Sigmoid colon (tissue), 7 donors: Measurements from ENCODE around the gene NHLRC4. TPM values are rescaled to one million over a fixed set of nuclear protein-coding genes. Genes with fewer than 3 reads are reported as not detected.

Experiments used
- DNase-seq: peaks from one replicate; pipeline ENCODE4 v3.0.0-alpha.2; 2019
- H3K27ac ChIP-seq, 4 donors: fragments of 200-600 bp; sonication (generic); one replicate each; pipeline ENCODE4 v1.5.1; 2016 to 2019; ENCODE audit warnings: mild to moderate bottlenecking in 1 of 4
- H3K27me3 ChIP-seq, 3 donors: fragments of 200-600 bp; sonication (generic); one replicate each; pipeline ENCODE4 v1.5.1; 2019; ENCODE audit warnings: mild to moderate bottlenecking in 1 of 3
- H3K36me3 ChIP-seq, 4 donors: fragments of 200-600 bp; sonication (generic); one replicate each; pipeline ENCODE4 v1.5.1; 2016 to 2019
- H3K4me1 ChIP-seq, 4 donors: fragments of 200-600 bp; sonication (generic); one replicate each; pipeline ENCODE4 v1.5.1; 2017 to 2019
- H3K4me3 ChIP-seq, 4 donors: fragments of 200-600 bp; sonication (generic); one replicate each; pipeline ENCODE4 v1.5.1; 2017 to 2019; ENCODE audit warnings: mild to moderate bottlenecking in 2 of 4, moderate library complexity in 1 of 4
- H3K9me3 ChIP-seq, 4 donors: fragments of 200-600 bp in 3 of 4; sonication (generic) in 3 of 4; one replicate each; pipeline versions ENCODE4 v1.5.1 to v1.6.1; 2013 to 2019
- CTCF ChIP-seq, 4 experiments: fragments of 450-650 bp in 3 of 4; fragments of 200-600 bp in 1 of 4; IDR thresholded peaks; one replicate each; pipeline ENCODE4 v1.5.1; 2016 to 2019; ENCODE audit warnings: antibody characterized with exemption in 4 of 4, mild to moderate bottlenecking in 3 of 4, moderate library complexity in 2 of 4
- EP300 ChIP-seq, 4 donors: sonication (generic); formaldehyde crosslinking; IDR thresholded peaks; one replicate each; pipeline ENCODE4 v1.6.1; 2017; ENCODE audit warnings: antibody characterized with exemption in 4 of 4
- POLR2A ChIP-seq, 2 donors: fragments of 450-650 bp; IDR thresholded peaks; one replicate each; pipeline ENCODE4 v1.6.1; 2016; ENCODE audit warnings: antibody characterized with exemption in 2 of 2, mild to moderate bottlenecking in 2 of 2, moderate library complexity in 2 of 2
- POLR2AphosphoS5 ChIP-seq, 4 donors: sonication (generic); formaldehyde crosslinking; IDR thresholded peaks; one replicate each; pipeline ENCODE4 v1.6.1; 2017; ENCODE audit warnings: antibody characterized with exemption in 4 of 4
- WGBS, 2 donors: extraction: QIAGEN DNeasy Blood & Tissue Kit; methylation state at CpG; one replicate each; pipeline ENCODE4 v1.1.7; 2013; 5-methylcytosine and 5-hydroxymethylcytosine counted together
- intact Hi-C: fragments of 100-400 bp; cut with DNase I; formaldehyde crosslinking; loops from one replicate; pipeline ENCODE4 v1.15.1; 2023
- polyA plus RNA-seq, 3 donors: library from polyadenylated mRNA; stranded (reverse); fragments of 200-250 nt; gene quantifications; one replicate each; pipeline ENCODE4 v1.2.3, GENCODE V29; 2013
- total RNA-seq, 4 donors: library from RNA; depleted of rRNA; stranded (reverse); fragments of >200 nt; gene quantifications; one replicate each; pipeline ENCODE4 v1.1.0, GENCODE V29; 2016
- donor health status: healthy with polysubstance abuse.
- donor health status: Bipolar disorder and iron deficiency.
- donor health status: healthy.

NHLRC4 gene
- total and polyA plus RNA-seq, 7 donors = 0.60 to 4.2 (median 1.5) TPM

GRCh38 chr16:553601-554296 is 13.1 kb upstream of the NHLRC4 start:
- peaks cover 0 to 40% (median 18%) of the 10 kb centered on the region in 4 donors for H3K36me3 ChIP-seq
- WGBS, 2 donors = 92 to 94% methylated on average over 33 of the region's 33 CpGs
- TF ChIP-seq EP300 (IDR thresholded peaks at IDR 0.05) (no peak), POLR2A (IDR thresholded peaks at IDR 0.05) (no peak)

GRCh38 chr16:554297-554621 is 12.5 kb upstream of the NHLRC4 start:
- Histone ChIP-seq H3K27me3 (peaks cover 1 to 16% (median 14%) of the 10 kb centered on the region in 3 donors), H3K36me3 (peaks cover 0 to 35% (median 15%) of the 10 kb centered on the region in 4 donors), H3K9me3 (no peaks in the 10 kb centered on the region), H3K4me3 (no peak overlapping the region), H3K27ac (no peak overlapping the region), H3K4me1 (no peaks in the 10 kb centered on the region)
- no peak for TF ChIP-seq POLR2A (IDR thresholded peaks at IDR 0.05)
- TF ChIP-seq EP300 (IDR thresholded peaks at IDR 0.05) = no peak
- no peak for TF ChIP-seq CTCF (IDR thresholded peaks at IDR 0.05)
- TF ChIP-seq POLR2AphosphoS5 (IDR thresholded peaks at IDR 0.05) = no peak
- intact Hi-C loops = no loop called here
- no peak for DNase-seq
- WGBS, 2 donors = 80 to 85% methylated on average over 11 of the region's 11 CpGs

More at GRCh38 chr16:553601-554296, 13.1 kb upstream of the NHLRC4 start:
- intact Hi-C loops = no loop called here
- Histone ChIP-seq H3K27me3 (peaks cover 0 to 10% (median 9%) of the 10 kb centered on the region in 3 donors), H3K27ac (no peak overlapping the region), H3K9me3 (no peaks in the 10 kb centered on the region), H3K4me1 (no peaks in the 10 kb centered on the region), H3K4me3 (no peak overlapping the region)
- no peak for DNase-seq

GRCh38 chr16:554640-555365 is 12.0 kb upstream of the NHLRC4 start:
- no peaks in the 10 kb centered on the region for H3K9me3 ChIP-seq
- no peak for TF ChIP-seq EP300 (IDR thresholded peaks at IDR 0.05)
- no peak for TF ChIP-seq CTCF (IDR thresholded peaks at IDR 0.05)
- TF ChIP-seq POLR2A (IDR thresholded peaks at IDR 0.05) = no peak
- no peak for TF ChIP-seq POLR2AphosphoS5 (IDR thresholded peaks at IDR 0.05)
- WGBS, 2 donors = 42 to 82% methylated on average over 54 of the region's 54 CpGs
- intact Hi-C loops = no loop called here
- DNase-seq = no peak
- peaks cover 0 to 5% (median 3%) of the 10 kb centered on the region in 4 donors for H3K4me1 ChIP-seq
- no peak overlapping the region for H3K4me3 ChIP-seq
- peaks cover 0 to 29% (median 15%) of the 10 kb centered on the region in 4 donors for H3K36me3 ChIP-seq
- no peak overlapping the region for H3K27ac ChIP-seq
- H3K27me3 ChIP-seq = peaks cover 7 to 21% (median 20%) of the 10 kb centered on the region in 3 donors

- 56 to 83% methylated on average over 32 of the region's 32 CpGs for WGBS, 2 donors
- Histone ChIP-seq H3K9me3 (no peaks in the 10 kb centered on the region), H3K27ac (no peak overlapping the region), H3K4me1 (peaks cover 0 to 13% (median 6%) of the 10 kb centered on the region in 4 donors), H3K4me3 (no peak overlapping the region), H3K27me3 (peaks cover 16 to 31% (median 28%) of the 10 kb centered on the region in 3 donors), H3K36me3 (peaks cover 0 to 24% (median 15%) of the 10 kb centered on the region in 4 donors)
- intact Hi-C loops = no loop called here
- no peak for DNase-seq
- TF ChIP-seq POLR2AphosphoS5 (IDR thresholded peaks at IDR 0.05) (no peak), CTCF (IDR thresholded peaks at IDR 0.05) (no peak), EP300 (IDR thresholded peaks at IDR 0.05) (no peak), POLR2A (IDR thresholded peaks at IDR 0.05) (no peak)
These were observed 11.0 kb upstream of the NHLRC4 start for GRCh38 chr16:555528-556473.
